Stimulated activated naive CD4-positive, alpha-beta T cell treated with Interleukin-2 at 50 U/mL for 16 hours (primary cell): ENCODE measurements around the gene JAKMIP3.

Experiments
- DNase-seq: peaks from one replicate; lab custom pipeline; 2025; lab: John Stamatoyannopoulos, UW

The JAKMIP3 gene

DNA sequence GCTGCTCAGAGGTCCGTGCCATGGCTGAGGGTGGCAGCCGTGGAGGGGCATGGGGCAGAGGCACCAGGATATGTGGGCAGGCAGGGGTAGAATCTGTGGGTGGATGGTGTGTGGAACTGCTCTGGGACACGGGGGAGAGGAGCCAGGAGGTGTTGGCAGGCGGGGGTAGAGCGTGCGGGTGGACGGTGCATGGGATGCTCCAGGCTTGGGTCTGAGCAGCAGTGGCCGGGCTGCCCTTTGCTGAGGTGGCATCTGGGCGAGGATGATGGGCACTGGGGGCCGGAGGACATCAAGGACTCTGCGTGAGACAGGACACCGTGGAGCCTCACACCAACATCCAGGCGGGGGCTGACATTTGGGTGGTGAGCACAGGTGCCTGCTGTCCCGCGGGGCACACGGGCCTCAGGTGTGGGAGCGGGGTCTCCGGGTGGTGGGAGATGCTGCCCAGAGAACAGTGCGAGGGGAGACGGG lies 46.2 kb downstream of the JAKMIP3 start:
- DNase-seq: no peak

DNA sequence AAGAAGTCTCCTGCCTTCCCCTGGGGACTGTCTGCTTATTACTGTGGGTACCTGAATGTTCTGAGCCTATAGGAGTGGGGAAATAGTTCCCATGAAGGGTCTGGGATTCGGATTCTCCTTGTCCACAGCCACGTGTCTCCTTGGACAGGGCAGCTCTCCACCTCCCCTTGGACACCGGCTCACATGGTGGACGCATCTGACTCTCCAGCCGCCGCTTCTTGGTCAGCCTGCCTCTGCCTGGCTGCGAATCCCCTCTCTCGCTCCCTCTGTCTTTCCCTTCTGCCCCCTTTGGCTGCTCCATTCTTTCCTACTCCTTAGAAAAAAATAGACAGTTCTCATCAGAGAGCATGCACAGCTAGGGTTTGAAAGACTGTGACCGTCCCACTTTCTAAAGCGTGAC lies 46.9 kb downstream of the JAKMIP3 start:
- DNase-seq: no peak

DNA sequence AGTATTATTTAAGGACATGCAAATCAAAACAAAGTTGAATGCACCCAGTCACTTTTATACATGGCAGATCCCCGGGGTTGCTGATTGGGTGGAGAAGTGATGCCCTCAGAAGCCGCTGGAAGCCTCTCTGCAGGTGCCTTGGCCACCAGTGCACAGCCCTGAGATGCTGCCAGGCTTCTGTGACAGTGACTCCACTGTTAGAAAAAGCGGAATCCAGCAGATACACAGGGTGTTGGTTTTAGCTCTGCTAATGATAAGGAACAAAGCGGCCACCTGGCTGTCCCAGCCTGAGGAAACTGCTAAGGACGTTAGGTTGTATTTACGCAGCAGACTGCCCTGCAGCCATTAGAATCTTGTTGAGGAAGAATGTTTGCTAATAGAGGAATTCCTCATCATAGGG lies 47.5 kb downstream of the JAKMIP3 start:
- DNase-seq: no peak

DNA sequence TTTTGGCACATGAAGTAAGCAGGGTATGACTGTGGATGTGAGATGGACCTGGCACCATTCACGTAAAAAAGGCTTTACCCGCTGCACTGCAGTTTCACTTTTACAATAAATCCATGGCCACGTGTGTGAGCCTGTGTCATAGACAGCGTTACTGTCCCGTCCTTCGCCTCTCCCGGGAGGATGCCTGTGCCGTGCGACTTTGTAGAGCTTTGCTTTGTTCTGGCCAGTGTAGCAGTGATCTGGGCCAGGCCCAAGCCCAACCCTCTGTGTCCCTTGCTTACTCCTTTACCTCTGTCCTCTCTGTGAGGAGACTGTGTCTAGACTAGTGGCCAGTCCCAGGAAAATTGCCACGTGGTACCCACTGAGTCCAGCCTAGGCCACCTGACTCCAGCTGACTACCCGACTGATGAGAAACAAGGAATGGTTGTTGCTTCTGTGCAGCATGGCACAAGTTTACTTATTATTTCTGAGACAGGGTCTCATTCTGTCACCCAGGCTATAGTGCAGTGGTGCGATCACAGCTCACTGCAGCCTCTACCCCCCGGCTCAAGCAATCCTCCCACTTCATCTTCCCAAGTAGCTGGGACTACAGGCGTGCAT lies 48.1 kb downstream of the JAKMIP3 start:
- DNase-seq: no peak

DNA sequence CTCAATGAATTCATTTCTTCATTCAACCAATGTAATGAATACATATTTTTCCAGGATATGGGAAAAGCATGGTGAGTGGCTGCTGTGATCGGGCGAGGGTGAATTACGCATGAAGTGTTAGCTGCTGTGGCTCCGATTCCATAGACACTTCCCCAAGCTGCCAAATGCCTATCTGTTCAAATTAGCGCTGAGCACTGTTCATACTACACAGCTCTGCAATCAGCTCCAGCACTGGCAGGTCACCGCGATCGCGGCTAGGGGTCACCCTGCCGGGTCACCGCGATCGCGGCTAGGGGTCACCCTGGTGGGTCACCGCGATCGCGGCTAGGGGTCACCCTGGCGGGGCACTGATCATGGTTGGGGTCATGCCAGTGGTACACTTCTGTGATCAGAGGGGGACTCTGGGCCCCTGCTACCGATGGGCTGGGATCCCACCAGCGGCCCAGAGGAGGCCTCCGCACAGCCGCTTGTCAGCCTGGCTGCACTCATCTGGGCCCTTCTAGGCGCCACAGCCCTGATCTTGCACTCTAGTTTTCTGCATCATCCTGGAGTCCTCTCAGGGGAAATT lies 49.3 kb downstream of the JAKMIP3 start:
- DNase-seq: no peak
